ENCODE results near the gene RABGGTA.

RABGGTA gene

GRCh38 chr14:24279301-24280186 is 8.1 kb upstream of the RABGGTA start:
- no peak overlapping the region for H3K4me2 ChIP-seq (ENCODE audit: low read length)
- H3K79me2 ChIP-seq: peaks cover 8% of the 10 kb centered on the region
- no peak overlapping the region for H3K27ac ChIP-seq
- no peaks in the 10 kb centered on the region for H3K36me3 ChIP-seq (ENCODE audit: control insufficient read depth, insufficient read depth, low read length)
- no peak overlapping the region for H3K4me3 ChIP-seq (ENCODE audit: low read depth, low read length)
- TF ChIP-seq CTCF (IDR thresholded peaks at IDR 0.05): no peak
- H3K4me1 ChIP-seq: no peaks in the 10 kb centered on the region
- H2AFZ ChIP-seq: no peak overlapping the region
- no peaks in the 10 kb centered on the region for H3K27me3 ChIP-seq (ENCODE audit: control insufficient read depth, insufficient read depth, low read length)
- H3K9ac ChIP-seq: no peak overlapping the region
- H3K9me3 ChIP-seq (ENCODE audit: control insufficient read depth, low read length): no peaks in the 10 kb centered on the region

DNA sequence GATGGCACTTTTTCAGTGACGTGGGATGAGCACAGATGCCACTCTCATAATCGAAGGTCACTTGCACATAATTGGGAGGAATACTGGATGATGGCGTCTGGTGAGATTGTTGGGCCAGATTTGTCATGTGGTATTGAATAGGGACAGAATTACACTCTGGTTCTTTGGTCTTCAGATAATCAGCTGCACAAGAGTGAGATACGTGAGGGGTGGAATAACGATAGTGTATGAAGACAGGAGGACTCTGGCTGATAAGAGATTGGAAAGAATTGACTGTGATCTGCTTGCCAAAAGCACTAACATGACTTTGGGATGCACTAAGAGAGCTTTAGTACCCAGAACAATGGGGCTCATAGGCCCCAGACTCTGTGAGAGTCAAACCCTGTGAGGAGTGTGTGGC is 7.0 kb upstream of the RABGGTA start:
- H3K27me3 ChIP-seq (ENCODE audit: control insufficient read depth, insufficient read depth, low read length): no peaks in the 10 kb centered on the region
- H3K36me3 ChIP-seq (ENCODE audit: control insufficient read depth, insufficient read depth, low read length): no peaks in the 10 kb centered on the region
- peaks cover 8% of the 10 kb centered on the region for H3K79me2 ChIP-seq
- no peak overlapping the region for H3K9ac ChIP-seq
- H3K9me3 ChIP-seq (ENCODE audit: control insufficient read depth, low read length): no peaks in the 10 kb centered on the region
- no peak overlapping the region for H3K27ac ChIP-seq
- no peak overlapping the region for H3K4me2 ChIP-seq (ENCODE audit: low read length)
- H2AFZ ChIP-seq: no peak overlapping the region
- H3K4me3 ChIP-seq (ENCODE audit: low read depth, low read length): no peak overlapping the region
- no peak for TF ChIP-seq CTCF (IDR thresholded peaks at IDR 0.05)
- H3K4me1 ChIP-seq: no peaks in the 10 kb centered on the region

- no peak for TF ChIP-seq CTCF (IDR thresholded peaks at IDR 0.05)
- H3K9ac ChIP-seq: no peak overlapping the region
- no peak overlapping the region for H3K27ac ChIP-seq
- H3K4me1 ChIP-seq: no peaks in the 10 kb centered on the region
- H3K4me3 ChIP-seq (ENCODE audit: low read depth, low read length): no peak overlapping the region
- H3K79me2 ChIP-seq: peaks cover 8% of the 10 kb centered on the region
- no peaks in the 10 kb centered on the region for H3K27me3 ChIP-seq (ENCODE audit: control insufficient read depth, insufficient read depth, low read length)
- no peak overlapping the region for H3K4me2 ChIP-seq (ENCODE audit: low read length)
- no peaks in the 10 kb centered on the region for H3K36me3 ChIP-seq (ENCODE audit: control insufficient read depth, insufficient read depth, low read length)
- H3K9me3 ChIP-seq (ENCODE audit: control insufficient read depth, low read length): no peaks in the 10 kb centered on the region
- H2AFZ ChIP-seq: no peak overlapping the region
These were observed 6.4 kb upstream of the RABGGTA start for GRCh38 chr14:24277606-24278321.

DNA sequence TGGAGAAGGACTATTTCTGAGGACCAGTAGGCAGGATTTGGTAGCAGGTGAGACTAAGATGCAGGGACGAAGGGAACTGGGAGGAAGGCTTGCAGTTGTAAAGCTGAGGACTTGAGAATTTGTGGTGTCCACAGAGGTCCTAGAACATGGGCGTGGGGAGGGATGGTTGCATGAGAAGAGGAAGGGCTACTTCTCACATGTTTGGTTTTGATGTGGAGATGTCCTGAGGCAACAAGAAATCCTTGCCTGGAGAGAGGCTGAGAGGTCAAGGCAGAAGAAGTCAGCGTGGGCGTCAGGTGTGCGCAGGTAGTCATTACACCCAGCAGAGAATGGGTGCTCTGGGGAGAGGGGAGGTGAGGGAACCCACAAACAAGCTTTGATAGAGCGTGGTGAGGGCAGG is 5.7 kb upstream of the RABGGTA start:
- Histone ChIP-seq H3K27me3 (ENCODE audit: control insufficient read depth, insufficient read depth, low read length) (no peaks in the 10 kb centered on the region), H3K27ac (no peak overlapping the region), H3K36me3 (ENCODE audit: control insufficient read depth, insufficient read depth, low read length) (no peaks in the 10 kb centered on the region), H3K4me2 (ENCODE audit: low read length) (no peak overlapping the region), H3K79me2 (peaks cover 8% of the 10 kb centered on the region), H3K4me1 (peaks cover 4% of the 10 kb centered on the region), H3K9ac (no peak overlapping the region), H3K9me3 (ENCODE audit: control insufficient read depth, low read length) (no peaks in the 10 kb centered on the region), H3K4me3 (ENCODE audit: low read depth, low read length) (no peak overlapping the region), H2AFZ (no peak overlapping the region)
- TF ChIP-seq CTCF (IDR thresholded peaks at IDR 0.05): no peak
